CD4-positive, alpha-beta T cell treated with Interferon gamma for 1 hour (primary cell): ENCODE data around the gene POU6F2.

Experiments used
- DNase-seq: peaks from one replicate; pipeline ENCODE4 v3.0.0-alpha.2; 2020

Gene POU6F2

GRCh38 chr7:39464350-39465054, 486.8 kb downstream of the POU6F2 start:
- no peak for DNase-seq

- DNase-seq, result peak; percentile 6
Measured at GRCh38 chr7:39465055-39465929, 487.6 kb downstream of the POU6F2 start.

GRCh38 chr7:39468261-39468660, 490.6 kb downstream of the POU6F2 start:
- no peak for DNase-seq

GRCh38 chr7:39468808-39469374, 491.2 kb downstream of the POU6F2 start:
- DNase-seq, result no peak

GRCh38 chr7:39480901-39481300, 503.2 kb downstream of the POU6F2 start:
- DNase-seq, result no peak

- DNase-seq, result no peak
Measured at GRCh38 chr7:39488467-39489393, 511.0 kb downstream of the POU6F2 start.

- DNase-seq, result no peak
Measured at GRCh38 chr7:39490296-39490695, 512.6 kb downstream of the POU6F2 start.

GRCh38 chr7:39493934-39494333, 516.2 kb downstream of the POU6F2 start:
- DNase-seq, result no peak

- no peak for DNase-seq
Measured at GRCh38 chr7:39501358-39501757, 523.6 kb downstream of the POU6F2 start.

- no peak for DNase-seq
Measured at GRCh38 chr7:39504963-39505362, 527.3 kb downstream of the POU6F2 start.

- no peak for DNase-seq
Measured at GRCh38 chr7:39507866-39508551, 530.3 kb downstream of the POU6F2 start.

- DNase-seq, result no peak
Measured at GRCh38 chr7:39509436-39509835, 531.7 kb downstream of the POU6F2 start.

GRCh38 chr7:39509912-39510311, 532.2 kb downstream of the POU6F2 start:
- no peak for DNase-seq

- DNase-seq, result no peak
Measured at GRCh38 chr7:39510864-39511354, 533.2 kb downstream of the POU6F2 start.

- no peak for DNase-seq
Measured at GRCh38 chr7:39515534-39516228, 538.0 kb downstream of the POU6F2 start.

- DNase-seq, result no peak
Measured at GRCh38 chr7:39516498-39516897, 538.8 kb downstream of the POU6F2 start.

- DNase-seq, result no peak
Measured at GRCh38 chr7:39517240-39517639, 539.5 kb downstream of the POU6F2 start.
